Neuron (in vitro differentiated cells): ENCODE results near the gene BCL2L12.

Experiments used
- H2AFZ ChIP-seq: one replicate; pipeline ENCODE4 v1.6.1; 2013; ENCODE audit warnings: low read depth, mild to moderate bottlenecking, inconsistent platforms, low read length, moderate library complexity
- H3K27me3 ChIP-seq: one replicate; pipeline ENCODE4 v1.6.1; 2013; ENCODE audit warnings: low read length; ENCODE audit not compliant: insufficient read depth
- H3K36me3 ChIP-seq: one replicate; pipeline ENCODE4 v1.6.1; 2013; ENCODE audit warnings: low read length; ENCODE audit not compliant: insufficient read depth
- H3K4me1 ChIP-seq: one replicate; pipeline ENCODE4 v1.6.1; 2013; ENCODE audit warnings: low read length; ENCODE audit not compliant: insufficient read depth
- H3K4me3 ChIP-seq: 2 replicates; pipeline ENCODE4 v1.5.1; 2013; ENCODE audit warnings: mild to moderate bottlenecking, low read length, moderate library complexity
- H3K9me3 ChIP-seq: one replicate; pipeline ENCODE4 v1.6.1; 2013; ENCODE audit warnings: low read length

BCL2L12 gene

GRCh38 chr19:49663224-49663623 lies 2.5 kb upstream of the BCL2L12 start:
- H2AFZ ChIP-seq: no peak overlapping the region
- peaks cover 14% of the 10 kb centered on the region for H3K4me1 ChIP-seq
- H3K9me3 ChIP-seq: peaks cover 4% of the 10 kb centered on the region
- H3K27me3 ChIP-seq: no peaks in the 10 kb centered on the region
- peaks cover 45% of the 10 kb centered on the region for H3K36me3 ChIP-seq
- H3K4me3 ChIP-seq: no peak overlapping the region

- H3K4me1 ChIP-seq: peaks cover 14% of the 10 kb centered on the region
- peaks cover 34% of the 10 kb centered on the region for H3K36me3 ChIP-seq
- no peaks in the 10 kb centered on the region for H3K27me3 ChIP-seq
- H3K9me3 ChIP-seq: peaks cover 4% of the 10 kb centered on the region
- no peak overlapping the region for H2AFZ ChIP-seq
- peak overlapping the region; percentile 65 for H3K4me3 ChIP-seq
Measured at GRCh38 chr19:49664171-49665035, 1.3 kb upstream of the BCL2L12 start.

- Histone ChIP-seq H3K36me3 (peaks cover 33% of the 10 kb centered on the region), H3K4me1 (peaks cover 14% of the 10 kb centered on the region), H3K9me3 (peaks cover 2% of the 10 kb centered on the region), H3K4me3 (peak overlapping the region; percentile 65), H2AFZ (no peak overlapping the region), H3K27me3 (no peaks in the 10 kb centered on the region)
Measured at GRCh38 chr19:49665036-49665350, 740 bp upstream of the BCL2L12 start.

- peak overlapping the region; percentile 65 for H3K4me3 ChIP-seq
- H3K4me1 ChIP-seq: peaks cover 14% of the 10 kb centered on the region
- no peaks in the 10 kb centered on the region for H3K9me3 ChIP-seq
- no peak overlapping the region for H2AFZ ChIP-seq
- H3K27me3 ChIP-seq: no peaks in the 10 kb centered on the region
- peaks cover 25% of the 10 kb centered on the region for H3K36me3 ChIP-seq
Measured at GRCh38 chr19:49666120-49666444, 349 bp downstream of the BCL2L12 start.

GRCh38 chr19:49667473-49667872 lies 1.7 kb downstream of the BCL2L12 start:
- Histone ChIP-seq H3K36me3 (peaks cover 14% of the 10 kb centered on the region), H2AFZ (no peak overlapping the region), H3K27me3 (no peaks in the 10 kb centered on the region), H3K4me3 (no peak overlapping the region), H3K9me3 (no peaks in the 10 kb centered on the region), H3K4me1 (peaks cover 21% of the 10 kb centered on the region)

GRCh38 chr19:49669516-49669915 lies 3.8 kb downstream of the BCL2L12 start:
- Histone ChIP-seq H3K27me3 (no peaks in the 10 kb centered on the region), H2AFZ (no peak overlapping the region), H3K4me3 (no peak overlapping the region)

GRCh38 chr19:49672131-49672919 lies 6.6 kb downstream of the BCL2L12 start:
- peaks cover 7% of the 10 kb centered on the region for H3K4me1 ChIP-seq
- H2AFZ ChIP-seq: peak overlapping the region; percentile 39
- no peaks in the 10 kb centered on the region for H3K27me3 ChIP-seq
- H3K9me3 ChIP-seq: no peaks in the 10 kb centered on the region
- H3K36me3 ChIP-seq: peaks cover 11% of the 10 kb centered on the region
- peak overlapping the region; percentile 27 for H3K4me3 ChIP-seq

More at GRCh38 chr19:49669516-49669915, 3.8 kb downstream of the BCL2L12 start:
- Histone ChIP-seq H3K9me3 (no peaks in the 10 kb centered on the region), H3K4me1 (peaks cover 17% of the 10 kb centered on the region), H3K36me3 (peaks cover 11% of the 10 kb centered on the region)

- Histone ChIP-seq H2AFZ (peak overlapping the region; percentile 73), H3K4me1 (peaks cover 34% of the 10 kb centered on the region), H3K4me3 (peak overlapping the region; percentile 52), H3K27me3 (no peaks in the 10 kb centered on the region), H3K9me3 (no peaks in the 10 kb centered on the region), H3K36me3 (peaks cover 9% of the 10 kb centered on the region)
Measured at GRCh38 chr19:49676136-49676783, 10.5 kb downstream of the BCL2L12 start.

GRCh38 chr19:49676784-49677230 lies 11.1 kb downstream of the BCL2L12 start:
- Histone ChIP-seq H3K4me3 (peak overlapping the region; percentile 95), H3K9me3 (no peaks in the 10 kb centered on the region), H3K36me3 (peaks cover 12% of the 10 kb centered on the region), H3K4me1 (peaks cover 32% of the 10 kb centered on the region), H3K27me3 (no peaks in the 10 kb centered on the region), H2AFZ (no peak overlapping the region)

GRCh38 chr19:49677231-49677900 lies 11.6 kb downstream of the BCL2L12 start, which contains the start of gene PRMT1:
PRMT1 (plus strand) TSS chr19:49677271; CDS start chr19:49677281, 10 bp downstream.
- peak within 1 kb of the TSS; percentile 73 for H2AFZ ChIP-seq
- peaks cover 18% of the 10 kb centered on the region for H3K36me3 ChIP-seq
- H3K4me3 ChIP-seq: peak within 1 kb of the TSS; percentile 95
- no peaks in the 10 kb centered on the region for H3K27me3 ChIP-seq
- peaks cover 28% of the 10 kb centered on the region for H3K4me1 ChIP-seq
- no peaks in the 10 kb centered on the region for H3K9me3 ChIP-seq

GRCh38 chr19:49677901-49678674 lies 12.4 kb downstream of the BCL2L12 start:
- H2AFZ ChIP-seq: no peak overlapping the region
- H3K4me1 ChIP-seq: peaks cover 28% of the 10 kb centered on the region
- H3K4me3 ChIP-seq: peak overlapping the region; percentile 95
- H3K9me3 ChIP-seq: no peaks in the 10 kb centered on the region
- H3K27me3 ChIP-seq: no peaks in the 10 kb centered on the region
- H3K36me3 ChIP-seq: peaks cover 23% of the 10 kb centered on the region
